PC-9 (cell line): ENCODE measurements around the gene UVRAG. TPM values are rescaled to one million over a fixed set of nuclear protein-coding genes. Genes with fewer than 3 reads are reported as not detected.

Source experiments
- BruUV-seq: library from RNA; stranded (reverse); fragments of 400-500 nt; replicated peaks from 2 replicates; lab custom pipeline; 2021; lab: Mats Ljungman, UMichigan
- CTCF ChIA-PET: fragments of 300-600 bp; sonication (Branson Sonifier 250); formaldehyde crosslinking; loops from one replicate; lab custom pipeline; 2022; ENCODE audit warnings: antibody characterized with exemption; lab: Charles Lee
- POLR2A ChIA-PET: fragments of 300-600 bp; sonication (Branson Sonifier 250); formaldehyde crosslinking; loops from one replicate; lab custom pipeline; 2022; ENCODE audit warnings: antibody characterized with exemption; ENCODE audit not compliant: unreplicated experiment; lab: Charles Lee
- DNase-seq, 2 experiments: peaks; one replicate each; pipeline versions ENCODE4 v3.0.0 to v3.0.0-alpha.2; 2015 to 2022; ENCODE audit warnings: mixed read lengths in 1 of 2
- H2AFZ ChIP-seq: fragments of 200-600 bp; sonication (generic); 2 replicates; pipeline ENCODE4 v1.8.1; 2017; ENCODE audit warnings: antibody characterized with exemption
- H3F3A ChIP-seq: fragments of 200-600 bp; sonication (generic); 2 replicates; pipeline ENCODE4 v1.8.1; 2017; ENCODE audit warnings: antibody characterized with exemption, mild to moderate bottlenecking, low read depth; ENCODE audit not compliant: insufficient read depth
- H3K27ac ChIP-seq: fragments of 200-600 bp; sonication (generic); 2 replicates; pipeline ENCODE4 v1.6.1; 2016; ENCODE audit warnings: mixed run types
- H3K27me3 ChIP-seq: fragments of 200-600 bp; sonication (generic); 2 replicates; pipeline ENCODE4 v1.6.1; 2016; ENCODE audit warnings: low read depth, mixed run types; ENCODE audit not compliant: insufficient read depth
- H3K36me3 ChIP-seq: fragments of 200-600 bp; sonication (generic); 2 replicates; pipeline ENCODE4 v1.6.1; 2016; ENCODE audit warnings: low read depth, mixed run types
- H3K4me1 ChIP-seq: fragments of 200-600 bp; sonication (generic); replicated peaks from 2 replicates; pipeline ENCODE4 v1.6.1; 2016; ENCODE audit warnings: mixed run types; ENCODE audit not compliant: insufficient read depth
- H3K4me2 ChIP-seq: fragments of 200-600 bp; sonication (generic); 2 replicates; pipeline ENCODE4 v1.6.1; 2017; ENCODE audit warnings: mixed run types
- H3K4me3 ChIP-seq: fragments of 200-600 bp; sonication (generic); 2 replicates; pipeline ENCODE4 v1.6.1; 2016; ENCODE audit warnings: mixed run types
- H3K79me2 ChIP-seq: fragments of 200-600 bp; sonication (generic); 2 replicates; pipeline ENCODE4 v1.6.1; 2017; ENCODE audit warnings: low read depth, mixed run types
- H3K9me2 ChIP-seq: fragments of 200-600 bp; sonication (generic); 2 replicates; pipeline ENCODE4 v1.8.1; 2017; ENCODE audit warnings: mild to moderate bottlenecking; ENCODE audit not compliant: insufficient read depth
- H3K9me3 ChIP-seq: fragments of 200-600 bp; sonication (generic); 2 replicates; pipeline ENCODE4 v1.8.1; 2016; ENCODE audit warnings: low read depth; ENCODE audit not compliant: insufficient read depth
- H4K20me1 ChIP-seq: fragments of 200-600 bp; sonication (generic); 2 replicates; pipeline ENCODE4 v1.8.1; 2017; ENCODE audit not compliant: insufficient read depth
- EZH2 ChIP-seq: fragments of 200-600 bp; sonication (generic); IDR thresholded peaks from 2 replicates; pipeline ENCODE4 v1.8.0; 2017; ENCODE audit warnings: antibody characterized with exemption, low read depth
- intact Hi-C: fragments of 100-400 bp; cut with micrococcal nuclease; formaldehyde crosslinking; loops from one replicate; pipeline ENCODE4 v1.10.0; 2022; ENCODE audit not compliant: unreplicated experiment
- total RNA-seq: library from RNA; stranded (reverse); gene quantifications from 2 replicates; pipeline ENCODE4 v1.2.3, GENCODE V29; 2021
- TF ChIP-seq, protein P1 (sequence below): fragments of 200-600 bp; sonication (generic); conservative IDR thresholded peaks from 2 replicates; pipeline ENCODE4 v1.6.1; 2017; ENCODE audit warnings: mixed run types, antibody characterized with exemption, mild to moderate bottlenecking, moderate library complexity

Gene UVRAG
- total RNA-seq, 1 experiment from 2014 or later, result 20.4 TPM

DNA sequence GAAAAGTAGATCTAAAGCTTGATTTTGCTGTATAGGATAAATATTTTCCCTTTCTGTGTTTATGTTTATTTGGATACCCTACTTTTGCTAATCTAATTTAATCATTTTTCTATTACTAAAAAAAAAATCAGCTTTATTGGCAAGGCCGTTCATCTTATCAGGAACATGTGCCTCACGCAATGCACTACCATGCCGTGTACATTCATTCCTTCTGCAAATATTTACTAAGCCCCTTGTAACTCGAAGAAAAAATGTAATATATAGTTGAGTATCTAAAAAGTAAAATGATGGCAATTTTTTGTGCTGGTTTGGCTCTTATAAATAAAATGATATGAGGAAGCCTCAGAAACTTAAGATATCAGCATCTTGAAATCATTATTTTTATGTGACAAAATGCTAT is 8.9 kb downstream of the UVRAG start:
- no peak overlapping the region for H3K4me3 ChIP-seq
- intact Hi-C loops, result no loop called here
- peaks cover 8% of the 10 kb centered on the region; the same call in 1 of the 2 replicates for H4K20me1 ChIP-seq
- no peaks in the 10 kb centered on the region for H3K36me3 ChIP-seq
- H3F3A ChIP-seq, result peaks cover 4% of the 10 kb centered on the region
- no peak overlapping the region for H3K4me2 ChIP-seq
- CTCF ChIA-PET, result interaction anchor here (0.7 to 0.8 kb wide), 2 partner anchors 98 to 519 kb away, joined by 5 to 13 read pairs; no protein-coding TSS in a partner anchor
- peaks cover 52% of the 10 kb centered on the region for H3K79me2 ChIP-seq
- BruUV-seq, result no TSS peak
- H3K9me3 ChIP-seq, result no peaks in the 10 kb centered on the region
- DNase-seq, result no peak
- H3K27me3 ChIP-seq, result no peaks in the 10 kb centered on the region
- no peaks in the 10 kb centered on the region for H3K9me2 ChIP-seq
- POLR2A ChIA-PET, result no interaction called here
- H2AFZ ChIP-seq, result no peak overlapping the region
- no peak for TF ChIP-seq EZH2
- TF ChIP-seq, protein P1, sequence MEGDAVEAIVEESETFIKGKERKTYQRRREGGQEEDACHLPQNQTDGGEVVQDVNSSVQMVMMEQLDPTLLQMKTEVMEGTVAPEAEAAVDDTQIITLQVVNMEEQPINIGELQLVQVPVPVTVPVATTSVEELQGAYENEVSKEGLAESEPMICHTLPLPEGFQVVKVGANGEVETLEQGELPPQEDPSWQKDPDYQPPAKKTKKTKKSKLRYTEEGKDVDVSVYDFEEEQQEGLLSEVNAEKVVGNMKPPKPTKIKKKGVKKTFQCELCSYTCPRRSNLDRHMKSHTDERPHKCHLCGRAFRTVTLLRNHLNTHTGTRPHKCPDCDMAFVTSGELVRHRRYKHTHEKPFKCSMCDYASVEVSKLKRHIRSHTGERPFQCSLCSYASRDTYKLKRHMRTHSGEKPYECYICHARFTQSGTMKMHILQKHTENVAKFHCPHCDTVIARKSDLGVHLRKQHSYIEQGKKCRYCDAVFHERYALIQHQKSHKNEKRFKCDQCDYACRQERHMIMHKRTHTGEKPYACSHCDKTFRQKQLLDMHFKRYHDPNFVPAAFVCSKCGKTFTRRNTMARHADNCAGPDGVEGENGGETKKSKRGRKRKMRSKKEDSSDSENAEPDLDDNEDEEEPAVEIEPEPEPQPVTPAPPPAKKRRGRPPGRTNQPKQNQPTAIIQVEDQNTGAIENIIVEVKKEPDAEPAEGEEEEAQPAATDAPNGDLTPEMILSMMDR, result no peak
- peaks cover 9% of the 10 kb centered on the region for H3K4me1 ChIP-seq
- H3K27ac ChIP-seq, result no peak overlapping the region

DNA sequence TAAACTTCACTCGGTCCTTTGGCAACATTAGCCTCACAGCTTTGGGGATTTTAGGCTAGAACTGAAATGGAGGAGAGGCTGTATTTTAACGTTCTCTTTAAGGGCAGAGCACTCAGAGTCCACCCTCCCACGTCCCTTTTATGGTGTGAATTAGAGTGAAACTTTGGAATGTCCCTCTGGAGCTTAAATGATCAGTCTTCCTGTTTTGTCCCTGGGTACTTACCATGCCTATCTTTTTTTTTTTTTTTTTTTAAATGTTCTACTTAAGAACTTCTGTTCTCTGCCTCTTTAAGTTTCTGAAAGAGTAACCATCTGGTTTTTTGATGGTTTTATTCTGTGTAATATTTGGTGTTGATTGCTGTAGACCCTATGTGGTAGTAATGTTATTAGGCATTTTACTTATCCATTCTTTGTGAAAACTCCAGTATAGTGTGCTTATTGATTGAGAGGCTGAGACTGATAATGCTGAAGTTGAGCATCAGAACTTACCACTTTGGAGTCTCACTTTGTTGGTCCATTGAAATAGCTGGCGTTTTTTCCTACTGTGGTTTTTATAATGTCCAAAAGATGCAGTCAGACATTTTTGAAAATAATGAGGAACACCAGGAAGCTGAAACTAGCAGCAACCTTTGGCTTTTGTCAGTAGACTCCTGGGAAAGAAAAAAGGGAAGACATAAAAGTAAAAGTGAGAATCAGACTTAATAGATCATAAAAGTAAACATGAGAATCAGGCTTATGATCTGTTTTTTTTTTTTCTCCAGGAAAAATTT is 11.6 kb downstream of the UVRAG start:
- H3K79me2 ChIP-seq, result peaks cover 39% of the 10 kb centered on the region

DNA sequence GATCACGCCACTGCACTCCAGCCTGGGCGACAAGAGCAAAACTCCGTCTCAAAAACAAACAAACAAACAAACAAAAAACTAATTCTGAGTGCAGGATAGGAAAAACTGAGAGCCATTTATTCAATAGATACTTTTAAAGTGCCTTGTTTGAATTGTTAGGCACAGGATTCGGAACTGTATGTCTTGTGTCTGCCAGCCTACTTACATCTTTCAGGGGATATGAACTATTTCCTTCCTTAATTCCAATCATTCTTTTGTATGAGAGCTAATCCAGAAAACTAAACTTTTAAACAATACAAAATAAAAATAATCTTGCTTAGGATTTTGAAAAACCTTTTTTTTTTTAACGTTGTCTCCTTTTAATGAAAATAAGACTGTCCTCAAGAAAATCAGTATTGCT is 12.6 kb downstream of the UVRAG start:
- Histone ChIP-seq H3K27ac (no peak overlapping the region), H4K20me1 (peaks cover 5% of the 10 kb centered on the region; the same call in 1 of the 2 replicates), H3F3A (no peaks in the 10 kb centered on the region; the same call in 1 of the 2 replicates), H3K79me2 (peaks cover 38% of the 10 kb centered on the region), H3K36me3 (no peaks in the 10 kb centered on the region), H3K9me3 (no peaks in the 10 kb centered on the region), H3K4me3 (no peak overlapping the region), H3K27me3 (no peaks in the 10 kb centered on the region), H3K4me1 (no peaks in the 10 kb centered on the region), H2AFZ (no peak overlapping the region), H3K4me2 (no peak overlapping the region), H3K9me2 (no peaks in the 10 kb centered on the region)
- TF ChIP-seq, protein P1, result no peak
- TF ChIP-seq EZH2, result no peak
- no TSS peak for BruUV-seq
- ChIA-PET CTCF (no interaction called here), POLR2A (no interaction called here)
- no peak for DNase-seq
- intact Hi-C loops, result no loop called here

More for the DNA sequence above, 11.6 kb downstream of the UVRAG start:
- no peaks in the 10 kb centered on the region for H3K4me1 ChIP-seq
- no peaks in the 10 kb centered on the region for H3K27me3 ChIP-seq
- no peak for DNase-seq
- no peak overlapping the region for H2AFZ ChIP-seq
- H3K36me3 ChIP-seq, result no peaks in the 10 kb centered on the region
- H3K4me3 ChIP-seq, result no peak overlapping the region
- H3K9me2 ChIP-seq, result no peaks in the 10 kb centered on the region
- POLR2A ChIA-PET, result interaction anchor here (0.6 kb wide), 2 partner anchors 12 to 1645 kb away, joined by 3 to 10 read pairs; no protein-coding TSS in a partner anchor
- H3K4me2 ChIP-seq, result no peak overlapping the region
- H3K9me3 ChIP-seq, result no peaks in the 10 kb centered on the region
- CTCF ChIA-PET, result no interaction called here
- intact Hi-C loops, result no loop called here
- H4K20me1 ChIP-seq, result peaks cover 5% of the 10 kb centered on the region; the same call in 1 of the 2 replicates
- peak overlapping the region; percentile 23; the same call in 1 of the 2 replicates for H3K27ac ChIP-seq
- H3F3A ChIP-seq, result no peaks in the 10 kb centered on the region; the same call in 1 of the 2 replicates
- no peak for TF ChIP-seq EZH2
- TF ChIP-seq, protein P1, result no peak
- no TSS peak for BruUV-seq
